Measurements from ENCODE around the gene SPRN.

- no peak for TF ChIP-seq CTCF (IDR thresholded peaks at IDR 0.05)
- no peak for TF ChIP-seq POLR2A (IDR thresholded peaks at IDR 0.05)
These were observed 14.4 kb upstream of the SPRN start for GRCh38 chr10:133438711-133439273.
